ENCODE measurements around the gene GLOD5.

GRCh38 chrX:48815266-48815665 is 53.7 kb downstream of the GLOD5 start:
- no peak for TF ChIP-seq POLR2A (IDR thresholded peaks at IDR 0.05; ENCODE audit: low read depth, low read length)
- no peak for TF ChIP-seq POLR2AphosphoS5 (IDR thresholded peaks at IDR 0.05; ENCODE audit: low read depth, low read length)

All from GM12892 (cell line).